DMS79 treated with DMSO at 0.1 percent for 48 hours (cell line): ENCODE measurements around the gene OBSCN.
"Not testable (repeated sequence)": the region's sequence is repeated elsewhere in the genome, so short reads cannot be mapped to it uniquely, and the experiment has no call there.

Experiments
- DNase-seq: peaks from one replicate; lab custom pipeline; 2025; lab: John Stamatoyannopoulos, UW

Gene OBSCN

GRCh38 chr1:228170666-228171065 lies 37.2 kb upstream of the OBSCN start:
- no peak for DNase-seq

DNA sequence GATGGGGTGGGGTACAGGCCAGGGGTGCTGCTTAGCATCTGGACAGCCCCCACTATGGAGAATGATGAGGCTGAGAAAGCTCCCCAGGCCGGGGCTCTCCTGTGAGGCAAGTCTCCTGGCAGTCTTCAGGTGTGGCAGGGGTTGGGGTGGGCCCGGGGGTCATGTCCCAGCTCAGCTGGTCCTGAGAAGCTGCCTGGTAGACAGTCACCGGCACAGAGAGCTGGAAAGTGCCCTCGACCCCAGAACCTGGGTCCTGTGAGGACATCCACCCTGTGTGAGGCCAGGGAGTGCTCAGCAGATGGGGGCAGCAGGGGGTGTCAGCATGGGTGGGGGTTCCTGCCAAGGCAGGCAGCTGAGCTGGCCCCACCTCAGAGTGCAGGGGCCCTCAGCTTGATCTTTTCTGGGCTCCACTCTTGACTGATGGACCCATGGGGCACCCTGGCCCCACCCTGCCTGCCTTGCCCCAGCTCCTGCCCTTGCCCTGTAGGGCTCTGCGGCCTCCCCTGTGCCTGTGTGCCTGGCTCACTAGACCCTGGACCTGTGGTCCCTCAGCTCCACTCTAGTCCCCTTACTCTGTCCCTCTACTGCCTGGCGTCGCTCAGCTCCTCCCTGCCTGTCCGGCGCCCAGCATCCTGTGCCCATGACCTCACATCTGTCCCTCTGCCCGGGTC lies 36.5 kb upstream of the OBSCN start:
- no peak for DNase-seq

DNA sequence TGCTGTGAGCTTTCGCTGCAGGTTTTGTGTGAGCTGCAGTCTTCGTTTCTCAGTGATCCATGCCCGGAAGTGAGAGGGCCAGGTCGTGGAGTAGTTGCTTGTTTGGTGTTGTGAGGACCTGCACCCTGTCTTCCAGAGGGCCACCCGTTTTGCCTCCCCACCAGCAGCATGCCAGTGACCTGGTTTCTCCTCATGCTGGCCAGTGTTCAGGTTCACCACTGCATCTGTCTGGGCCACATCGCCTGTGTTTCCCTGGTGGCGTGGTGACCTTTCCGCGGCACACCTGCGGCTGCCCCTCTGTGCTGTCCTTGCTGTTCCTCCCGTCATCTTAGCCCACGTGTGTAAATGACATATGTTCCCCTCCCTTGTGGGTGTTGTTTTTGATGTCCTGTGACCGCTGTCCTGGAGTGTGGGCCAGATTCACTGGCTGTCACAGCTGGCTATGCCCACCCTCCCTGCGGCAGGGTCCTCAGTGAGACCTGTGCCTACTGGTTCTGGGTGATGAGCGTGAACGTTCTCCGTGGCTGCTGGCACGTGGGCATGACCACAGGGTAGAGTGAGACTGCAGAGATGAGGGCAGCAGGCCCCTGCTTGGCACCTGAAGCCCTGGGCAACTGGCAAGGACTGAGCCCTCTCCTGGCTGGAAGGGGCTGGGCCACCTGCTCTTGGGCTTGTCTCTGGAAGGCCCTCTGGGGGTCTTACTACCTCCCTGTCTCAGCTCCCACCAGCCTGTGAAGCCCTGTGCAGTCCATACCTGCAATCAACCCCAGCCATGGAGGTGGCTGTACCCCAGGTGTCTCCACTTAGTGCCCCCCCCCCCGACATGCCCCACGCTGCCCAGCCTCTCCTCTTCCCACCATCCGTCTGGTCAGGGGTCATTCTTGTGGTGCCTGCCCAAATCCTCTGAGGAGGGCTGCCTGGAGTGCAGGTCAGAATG lies 35.0 kb upstream of the OBSCN start:
- no peak for DNase-seq

DNA sequence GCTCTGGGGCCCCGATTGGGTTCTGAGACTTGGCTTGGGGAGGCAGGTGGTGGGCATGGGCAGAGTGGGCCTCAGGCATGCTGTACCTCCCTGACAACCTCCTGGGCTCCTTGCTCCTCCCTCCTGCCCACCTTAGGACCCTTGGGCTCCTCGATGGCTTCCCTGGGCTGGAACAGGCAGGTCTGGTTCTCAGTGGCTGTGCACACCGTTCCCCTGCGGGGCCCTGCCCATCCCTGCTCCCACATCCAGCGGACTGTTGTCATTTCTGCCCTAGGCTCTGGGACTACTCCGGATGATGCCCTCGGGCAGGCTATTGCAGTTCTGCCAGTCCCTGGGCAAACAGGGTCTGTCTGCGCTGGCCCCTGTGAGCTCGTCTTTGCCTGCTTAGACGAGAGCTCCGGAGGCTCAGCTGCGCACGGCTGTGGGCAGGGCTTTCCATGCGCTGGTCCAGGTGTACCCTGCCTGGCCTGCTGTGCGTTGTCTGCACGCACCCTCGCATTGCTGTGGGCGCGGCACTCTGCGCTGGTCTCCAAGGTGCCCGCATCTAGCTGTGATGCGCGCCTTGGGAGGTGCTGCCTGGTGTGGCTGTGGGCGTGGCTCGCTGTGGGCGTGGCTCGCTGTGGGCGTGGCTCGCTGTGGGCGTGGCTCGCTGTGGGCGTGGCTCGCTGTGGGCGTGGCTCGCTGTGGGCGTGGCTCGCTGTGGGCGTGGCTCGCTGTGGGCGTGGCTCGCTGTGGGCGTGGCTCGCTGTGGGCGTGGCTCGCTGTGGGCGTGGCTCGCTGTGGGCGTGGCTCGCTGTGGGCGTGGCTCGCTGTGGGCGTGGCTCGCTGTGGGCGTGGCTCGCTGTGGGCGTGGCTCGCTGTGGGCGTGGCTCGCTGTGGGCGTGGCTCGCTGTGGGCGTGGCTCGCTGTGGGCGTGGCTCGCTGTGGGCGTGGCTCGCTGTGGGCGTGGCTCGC lies 34.0 kb upstream of the OBSCN start:
- not testable (repeated sequence) for DNase-seq

GRCh38 chr1:228174482-228175315 lies 33.1 kb upstream of the OBSCN start:
- no peak for DNase-seq

DNA sequence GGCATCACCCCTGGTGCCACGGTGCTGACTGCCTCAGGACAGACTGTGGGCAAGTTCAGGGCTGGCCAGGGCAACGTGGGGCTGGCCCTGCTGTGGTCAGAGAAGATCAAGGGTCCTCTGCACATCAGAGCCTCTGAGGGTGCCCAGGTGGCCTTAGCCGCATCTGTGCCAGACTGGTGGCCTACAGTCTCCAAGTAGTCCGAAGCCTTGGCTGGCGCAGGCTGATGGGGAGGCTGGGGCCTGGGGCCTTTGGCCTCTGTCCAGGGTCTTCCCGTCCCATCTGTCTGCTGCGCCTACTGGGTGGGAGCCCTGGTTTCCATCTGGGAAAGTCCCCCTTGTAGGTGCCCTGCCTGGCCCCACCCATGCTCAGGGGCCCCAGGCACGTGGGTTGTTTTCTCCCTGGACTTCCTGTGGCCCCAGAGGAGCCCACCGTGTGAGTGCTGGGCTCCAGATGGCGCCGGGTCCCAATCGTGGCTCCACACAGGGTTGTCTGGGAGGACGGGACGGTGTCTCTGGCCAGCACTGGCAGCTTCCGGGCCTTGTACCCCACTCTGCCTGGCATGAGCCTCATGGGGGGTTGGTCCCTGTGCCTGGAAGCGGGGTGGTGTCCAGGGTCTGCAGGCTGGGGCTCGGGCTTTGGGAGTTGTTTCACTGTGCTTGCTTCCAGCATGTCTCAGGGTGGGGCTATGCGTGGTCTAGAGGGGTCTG lies 32.4 kb upstream of the OBSCN start:
- DNase-seq, result no peak

- no peak for DNase-seq
Observed at GRCh38 chr1:228176024-228176395, 31.8 kb upstream of the OBSCN start.

DNA sequence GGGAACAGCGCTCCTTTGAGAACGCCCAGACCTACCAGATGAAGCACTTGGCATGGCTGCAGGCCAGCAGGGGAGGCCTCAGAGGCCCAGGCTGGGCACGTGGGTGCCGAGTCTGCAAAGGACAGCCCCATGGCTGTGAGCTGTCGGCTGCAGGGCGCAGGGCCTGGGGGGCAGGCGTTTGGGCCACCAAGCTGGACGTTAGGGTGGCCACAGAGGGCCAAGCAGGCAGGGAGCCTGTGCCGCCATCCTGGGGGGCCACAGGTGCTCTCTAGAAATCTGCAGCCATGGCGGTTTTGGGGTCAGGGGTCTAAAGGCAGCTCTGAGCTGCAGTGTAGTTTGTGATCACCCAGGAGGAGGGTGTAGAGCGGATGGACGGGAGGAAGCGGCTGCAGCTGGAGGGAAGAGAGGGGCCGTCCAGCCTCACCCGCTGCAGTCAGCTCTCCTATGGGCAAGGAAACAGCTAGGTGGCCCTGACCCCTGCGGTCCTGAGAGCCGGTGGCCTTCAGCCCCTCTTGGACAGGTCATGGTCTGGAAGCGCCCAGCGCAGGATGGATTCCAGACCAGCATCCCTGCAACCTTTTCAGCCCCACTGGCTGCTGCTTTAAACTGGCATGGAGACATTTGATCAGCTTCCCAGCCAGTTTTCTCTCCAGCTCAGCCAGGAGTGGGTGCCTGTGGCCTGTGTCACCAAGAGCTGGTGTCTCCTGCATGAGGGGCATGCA lies 31.2 kb upstream of the OBSCN start:
- DNase-seq, result no peak

GRCh38 chr1:228177183-228177475 lies 30.7 kb upstream of the OBSCN start:
- DNase-seq, result no peak

DNA sequence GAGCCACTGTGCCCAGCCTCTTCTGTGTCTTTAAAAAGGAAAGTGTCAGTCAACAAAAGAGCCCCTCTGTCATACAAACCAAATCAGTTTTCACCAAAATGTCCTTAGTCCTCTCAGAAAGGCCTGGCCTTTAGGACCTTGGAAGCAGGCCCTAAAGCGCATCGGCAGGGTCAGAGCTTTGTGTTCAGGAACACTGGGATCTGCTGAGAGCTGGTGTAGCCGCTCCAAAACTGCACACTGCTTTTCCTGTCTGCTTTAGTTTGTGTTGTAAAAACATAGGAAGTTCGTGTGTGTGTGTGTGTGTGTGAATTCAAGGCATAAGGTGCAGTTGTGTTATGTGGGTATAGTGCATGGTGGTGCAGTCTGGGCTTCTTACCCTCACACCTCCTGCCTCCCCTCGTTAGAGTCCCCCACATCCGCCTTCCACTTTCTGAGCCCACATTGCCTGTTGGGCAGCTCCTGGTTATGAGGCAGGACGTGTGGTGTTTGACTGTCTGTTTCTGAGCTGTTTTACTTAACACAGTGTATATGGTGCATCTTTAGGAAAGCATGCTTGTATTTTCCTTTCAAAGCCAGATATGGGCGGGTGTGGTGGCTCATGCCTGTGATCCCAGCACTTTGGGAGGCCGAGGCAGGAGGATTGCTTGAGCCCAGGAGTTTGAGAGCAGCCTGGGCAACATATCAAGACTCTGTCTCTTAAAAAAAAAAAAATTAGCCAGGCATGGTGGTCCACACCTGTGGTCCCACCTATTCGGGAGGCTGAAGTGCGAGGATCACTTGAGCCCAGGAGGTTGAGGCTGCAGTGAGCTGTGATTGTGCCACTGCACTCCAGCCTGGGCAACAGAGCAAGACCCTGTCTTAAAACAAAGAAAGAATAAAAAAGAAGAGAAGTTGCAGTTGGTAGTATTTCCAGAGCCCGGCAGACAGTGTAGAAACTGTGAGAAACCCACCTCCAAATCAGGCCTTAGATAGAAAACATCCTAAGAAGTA lies 29.8 kb upstream of the OBSCN start:
- DNase-seq, result no peak

- peak; percentile 25 for DNase-seq
Observed at GRCh38 chr1:228178737-228179684, 28.8 kb upstream of the OBSCN start.

DNA sequence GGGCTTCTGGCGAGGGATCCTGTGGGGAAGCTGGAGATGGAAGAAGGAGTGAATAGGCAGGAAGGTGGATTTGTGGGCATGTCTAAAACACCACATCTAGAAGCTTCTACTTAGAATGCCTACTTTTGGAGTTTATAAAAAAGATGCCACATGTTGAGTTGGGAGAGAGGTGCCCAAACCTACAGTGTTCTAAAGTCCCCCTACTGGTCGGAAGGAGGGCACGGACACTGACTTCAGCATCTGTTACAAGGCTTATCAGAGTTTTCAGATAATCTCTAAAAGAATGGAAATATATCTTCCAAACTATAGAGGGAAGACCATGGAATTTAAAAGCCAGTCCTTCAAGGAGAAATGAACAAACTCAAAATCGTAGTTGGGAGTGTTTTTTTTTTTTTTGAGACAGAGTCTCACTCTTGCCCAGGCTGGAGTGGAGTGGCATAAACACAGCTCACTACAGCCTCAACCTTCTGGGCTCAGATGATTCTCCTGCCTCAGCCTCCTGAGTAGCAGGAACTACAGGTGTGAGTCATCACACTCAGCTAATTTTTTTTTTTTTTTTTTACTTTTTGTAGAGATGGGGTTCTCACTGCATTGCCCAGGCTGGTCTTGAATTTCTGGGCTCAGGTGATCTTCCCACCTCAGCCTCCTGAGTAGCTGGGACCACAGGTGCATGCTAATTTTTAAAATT lies 27.4 kb upstream of the OBSCN start:
- DNase-seq, result no peak

DNA sequence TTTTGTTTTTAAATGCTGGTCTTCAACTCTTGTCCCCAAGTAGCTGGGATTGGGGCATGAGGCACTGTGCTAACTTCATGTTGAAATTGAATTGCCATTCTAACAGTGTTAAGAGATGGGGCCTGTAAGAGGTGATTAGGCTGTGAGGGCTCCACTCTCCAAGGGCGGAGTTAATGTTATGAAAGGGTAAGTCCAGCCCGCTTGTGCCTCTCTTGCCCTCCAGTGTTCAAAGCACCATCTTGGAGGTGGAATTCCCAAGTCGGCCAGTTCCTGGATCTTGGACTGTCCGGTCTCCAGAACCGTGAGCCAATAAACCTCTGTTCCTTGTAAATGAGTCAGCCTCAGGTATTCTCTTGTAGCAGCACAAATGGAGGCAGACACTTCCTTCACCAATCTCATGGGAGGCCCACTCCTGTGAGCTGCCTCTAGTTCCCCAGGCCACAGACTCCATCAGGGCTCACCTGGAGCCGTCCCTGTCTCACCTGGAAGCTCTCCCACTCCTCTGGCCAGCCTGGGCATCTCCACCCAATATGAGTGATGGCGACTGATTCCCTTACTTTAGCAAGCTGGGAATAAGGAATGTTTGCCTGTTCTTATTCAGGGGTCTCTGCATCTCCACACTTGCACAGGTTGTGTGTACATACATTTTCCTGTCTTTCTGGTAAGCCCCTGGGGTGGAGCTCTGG lies 26.7 kb upstream of the OBSCN start:
- no peak for DNase-seq

GRCh38 chr1:228181645-228182034 lies 26.2 kb upstream of the OBSCN start:
- DNase-seq, result no peak

DNA sequence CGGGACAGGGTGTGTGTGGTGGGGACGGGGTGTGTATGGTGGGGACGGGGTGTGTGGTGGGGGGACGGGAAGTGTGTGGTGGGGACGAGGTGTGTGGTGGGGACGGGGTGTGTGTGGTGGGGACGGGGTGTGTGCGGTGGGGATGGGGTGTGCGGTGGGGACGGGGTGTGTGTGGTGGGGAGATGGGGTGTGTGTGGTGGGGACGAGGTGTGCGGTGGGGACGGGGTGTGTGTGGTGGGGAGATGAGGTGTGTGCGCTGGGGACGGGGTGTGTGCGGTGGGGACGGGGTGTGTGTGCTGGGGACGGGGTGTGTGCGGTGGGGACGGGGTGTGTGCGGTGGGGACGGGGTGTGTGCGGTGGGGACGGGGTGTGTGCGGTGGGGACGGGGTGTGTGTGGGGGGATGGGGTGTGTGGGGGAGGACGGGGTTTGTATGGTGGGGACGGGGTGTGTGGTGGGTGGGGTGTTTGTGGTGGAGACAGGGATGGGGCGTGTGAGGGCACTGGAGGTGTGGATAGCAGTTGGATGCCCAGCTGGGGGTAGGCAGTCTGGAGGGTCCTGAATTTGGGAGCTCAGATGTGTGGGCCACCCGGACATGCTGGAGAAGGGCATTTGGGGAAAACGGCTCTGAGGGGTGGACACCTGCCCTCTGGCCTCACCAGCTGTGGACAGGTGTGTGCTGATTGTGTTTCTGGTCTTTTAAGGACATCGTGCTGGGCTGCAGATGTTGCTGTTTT lies 25.4 kb upstream of the OBSCN start:
- DNase-seq, result no peak

GRCh38 chr1:228184152-228184551 lies 23.7 kb upstream of the OBSCN start:
- no peak for DNase-seq
